ENCODE data around the gene CCDC24. TPM values are rescaled to one million over a fixed set of nuclear protein-coding genes. Genes with fewer than 3 reads are reported as not detected.

Gene CCDC24
- polyA plus RNA-seq, 1 experiment = 2.0 TPM

GRCh38 chr1:43994071-43994470 lies 2.7 kb downstream of the CCDC24 start:
- ChIA-PET CTCF (interaction anchor here (1.2 to 5.4 kb wide), 3 partner anchors 12 to 90 kb away, joined by 4 to 44 read pairs (median 17); no protein-coding TSS in a partner anchor), POLR2A (no interaction called here)
- no peak for DNase-seq (ENCODE audit: low read depth)
- TF ChIP-seq, protein P1, sequence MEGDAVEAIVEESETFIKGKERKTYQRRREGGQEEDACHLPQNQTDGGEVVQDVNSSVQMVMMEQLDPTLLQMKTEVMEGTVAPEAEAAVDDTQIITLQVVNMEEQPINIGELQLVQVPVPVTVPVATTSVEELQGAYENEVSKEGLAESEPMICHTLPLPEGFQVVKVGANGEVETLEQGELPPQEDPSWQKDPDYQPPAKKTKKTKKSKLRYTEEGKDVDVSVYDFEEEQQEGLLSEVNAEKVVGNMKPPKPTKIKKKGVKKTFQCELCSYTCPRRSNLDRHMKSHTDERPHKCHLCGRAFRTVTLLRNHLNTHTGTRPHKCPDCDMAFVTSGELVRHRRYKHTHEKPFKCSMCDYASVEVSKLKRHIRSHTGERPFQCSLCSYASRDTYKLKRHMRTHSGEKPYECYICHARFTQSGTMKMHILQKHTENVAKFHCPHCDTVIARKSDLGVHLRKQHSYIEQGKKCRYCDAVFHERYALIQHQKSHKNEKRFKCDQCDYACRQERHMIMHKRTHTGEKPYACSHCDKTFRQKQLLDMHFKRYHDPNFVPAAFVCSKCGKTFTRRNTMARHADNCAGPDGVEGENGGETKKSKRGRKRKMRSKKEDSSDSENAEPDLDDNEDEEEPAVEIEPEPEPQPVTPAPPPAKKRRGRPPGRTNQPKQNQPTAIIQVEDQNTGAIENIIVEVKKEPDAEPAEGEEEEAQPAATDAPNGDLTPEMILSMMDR (IDR thresholded peaks at IDR 0.05; ENCODE audit: insufficient read depth, low read depth, low read length) = no peak
- no peak overlapping the region for H3K4me3 ChIP-seq (ENCODE audit: low read depth, low read length)
- no peaks in the 10 kb centered on the region for H3K27me3 ChIP-seq (ENCODE audit: control insufficient read depth, insufficient read depth, low read length)
- H3K36me3 ChIP-seq (ENCODE audit: control insufficient read depth, insufficient read depth, low read length) = peaks cover 9% of the 10 kb centered on the region

GRCh38 chr1:43994794-43995790 lies 3.7 kb downstream of the CCDC24 start:
- ChIA-PET CTCF (interaction anchor here (0.7 to 1.6 kb wide), 2 partner anchors 10 to 53 kb away, joined by 8 to 10 read pairs; no protein-coding TSS in a partner anchor), POLR2A (no interaction called here)
- no peaks in the 10 kb centered on the region for H3K27me3 ChIP-seq (ENCODE audit: control insufficient read depth, insufficient read depth, low read length)
- DNase-seq (ENCODE audit: low read depth) = no peak
- TF ChIP-seq, protein P1 (IDR thresholded peaks at IDR 0.05; ENCODE audit: insufficient read depth, low read depth, low read length) = peak; percentile 47
- peaks cover 13% of the 10 kb centered on the region for H3K36me3 ChIP-seq (ENCODE audit: control insufficient read depth, insufficient read depth, low read length)
- H3K4me3 ChIP-seq (ENCODE audit: low read depth, low read length) = no peak overlapping the region

DNA sequence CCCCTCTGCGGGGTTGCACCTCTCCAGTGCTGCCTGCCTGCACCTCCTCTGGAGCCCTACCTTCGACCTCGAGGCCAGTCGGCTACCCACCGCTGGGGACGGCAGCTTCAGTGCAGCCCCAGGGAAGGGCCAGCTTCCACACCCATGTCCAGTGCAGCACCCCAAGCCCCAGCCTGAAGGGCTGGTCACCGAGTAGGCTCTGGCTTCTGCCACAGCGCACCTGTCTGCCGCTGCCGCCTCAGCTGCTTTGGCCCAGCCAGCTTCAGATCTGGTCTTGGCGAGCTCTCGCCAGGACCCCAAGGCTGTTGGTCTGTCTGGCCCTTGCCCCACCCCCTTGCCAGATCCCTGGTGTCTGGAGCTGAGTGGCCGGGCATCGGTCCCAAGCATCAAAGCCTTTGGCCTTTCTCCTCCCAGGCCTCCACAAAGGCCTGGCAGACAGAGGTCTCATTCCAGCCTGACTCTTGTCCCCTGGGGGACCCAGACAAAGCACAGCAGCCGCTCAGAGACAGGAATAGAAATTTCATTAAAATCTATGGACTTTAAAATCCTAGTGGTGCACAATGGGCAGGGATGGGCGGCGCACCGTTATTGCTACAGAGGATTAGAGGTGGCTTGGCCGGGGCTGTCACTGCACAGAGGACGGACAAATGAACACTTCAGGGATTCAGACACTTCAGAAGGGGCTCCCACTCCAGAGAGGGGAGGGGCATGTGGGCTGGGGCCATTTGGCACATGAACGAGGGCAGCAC lies 4.8 kb downstream of the CCDC24 start:
- CTCF ChIA-PET = interaction anchor here (1.6 kb wide), 1 partner anchor 9 kb away, joined by 10 read pairs; no protein-coding TSS in a partner anchor
- POLR2A ChIA-PET = no interaction called here
- Histone ChIP-seq H3K4me3 (ENCODE audit: low read depth, low read length) (no peak overlapping the region), H3K27me3 (ENCODE audit: control insufficient read depth, insufficient read depth, low read length) (no peaks in the 10 kb centered on the region), H3K36me3 (ENCODE audit: control insufficient read depth, insufficient read depth, low read length) (peaks cover 20% of the 10 kb centered on the region)
- DNase-seq (ENCODE audit: low read depth) = no peak
- TF ChIP-seq, protein P1 (IDR thresholded peaks at IDR 0.05; ENCODE audit: insufficient read depth, low read depth, low read length) = no peak

GRCh38 chr1:43996733-43997115 lies 5.3 kb downstream of the CCDC24 start:
- Histone ChIP-seq H3K36me3 (ENCODE audit: control insufficient read depth, insufficient read depth, low read length) (peaks cover 23% of the 10 kb centered on the region), H3K4me3 (ENCODE audit: low read depth, low read length) (no peak overlapping the region), H3K27me3 (ENCODE audit: control insufficient read depth, insufficient read depth, low read length) (no peaks in the 10 kb centered on the region)
- TF ChIP-seq, protein P1 (IDR thresholded peaks at IDR 0.05; ENCODE audit: insufficient read depth, low read depth, low read length) = no peak
- ChIA-PET CTCF (interaction anchor here (11.4 kb wide), 1 partner anchor 48 kb away, joined by 197 read pairs; no protein-coding TSS in a partner anchor), POLR2A (no interaction called here)
- DNase-seq (ENCODE audit: low read depth) = no peak

Measured in BJ (cell line).